ENCODE measurements around the gene ZNF668. TPM values are rescaled to one million over a fixed set of nuclear protein-coding genes. Genes with fewer than 3 reads are reported as not detected.

ZNF668 gene
- total RNA-seq, 1 experiment from 2014 or later = 21.5 TPM

DNA sequence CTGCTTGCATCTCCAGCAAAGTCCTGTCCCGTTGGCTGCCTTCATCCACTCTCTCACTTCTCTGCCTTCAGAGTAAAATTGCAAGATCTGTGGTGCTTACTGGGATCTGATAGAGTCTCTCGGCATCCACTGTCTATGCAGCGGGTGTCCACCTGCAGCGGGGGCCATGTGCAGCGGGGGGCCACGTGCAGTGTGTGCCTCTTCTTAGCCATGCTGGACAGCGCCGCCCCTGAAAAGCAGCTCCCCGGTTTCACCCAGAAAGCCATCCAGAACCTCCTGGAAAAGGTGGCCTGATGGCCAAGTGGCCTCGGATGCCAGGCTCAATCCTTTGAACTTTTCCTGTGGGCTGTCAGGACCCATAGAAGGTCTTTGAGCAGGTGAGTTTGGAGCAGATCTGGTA is 31.2 kb downstream of the ZNF668 start:
- BruUV-seq (replicated peaks) = no TSS peak

DNA sequence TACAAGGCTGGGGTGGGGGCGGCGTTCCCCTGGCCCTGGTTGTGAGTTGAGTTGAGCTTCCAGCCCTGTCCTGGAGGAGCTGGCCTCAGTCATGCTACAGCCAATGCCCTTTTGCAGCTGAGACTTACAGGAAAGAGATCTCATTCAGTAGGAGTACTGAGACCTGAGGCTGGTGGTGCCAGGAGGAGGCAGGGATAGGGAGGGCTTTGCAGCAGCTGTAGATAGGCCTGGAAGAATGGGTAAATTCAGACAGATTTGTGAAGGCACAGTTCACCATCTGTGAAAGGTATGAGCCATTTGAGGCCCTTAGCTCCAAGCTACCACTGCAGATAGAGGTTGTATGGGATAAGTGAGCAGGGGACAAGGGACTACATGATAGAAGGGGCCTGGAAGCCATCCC is 35.0 kb downstream of the ZNF668 start:
- CTCF ChIA-PET = no interaction called here
- no TSS peak for BruUV-seq (replicated peaks)

More for the DNA sequence above, 31.2 kb downstream of the ZNF668 start:
- no peaks in the 10 kb centered on the region for H3K9me3 ChIP-seq (ENCODE audit: control insufficient read depth, insufficient read depth, low read depth, low read length)
- no peaks in the 10 kb centered on the region for H3K27me3 ChIP-seq (ENCODE audit: control insufficient read depth, insufficient read depth, low read length)
- H3K4me3 ChIP-seq (ENCODE audit: low read depth in 2 of 2, low read length in 2 of 2) = no peak overlapping the region
- in situ Hi-C loops (cut with HindIII; ENCODE audit: low pct_unique_long_range_greater_than_20kb, low sequenced_read_pairs) = no loop called here
- H3K27ac ChIP-seq (ENCODE audit: low read length) = no peak overlapping the region
- intact Hi-C loops (cut with micrococcal nuclease; ENCODE audit: unreplicated experiment) = no loop called here
- no peaks in the 10 kb centered on the region for H3K4me1 ChIP-seq (ENCODE audit: control insufficient read depth, insufficient read depth, low read length)
- no peak for DNase-seq (ENCODE audit: low read depth, low spot score)
- H3K36me3 ChIP-seq (ENCODE audit: control insufficient read depth, insufficient read depth, low read length) = no peaks in the 10 kb centered on the region
- ChIA-PET POLR2A (no interaction called here), CTCF (no interaction called here)
- no peak for ATAC-seq
- TF ChIP-seq TCF7L2 (IDR thresholded peaks at IDR 0.05; ENCODE audit: low read depth, low read length) = no peak
- TF ChIP-seq, protein P1, sequence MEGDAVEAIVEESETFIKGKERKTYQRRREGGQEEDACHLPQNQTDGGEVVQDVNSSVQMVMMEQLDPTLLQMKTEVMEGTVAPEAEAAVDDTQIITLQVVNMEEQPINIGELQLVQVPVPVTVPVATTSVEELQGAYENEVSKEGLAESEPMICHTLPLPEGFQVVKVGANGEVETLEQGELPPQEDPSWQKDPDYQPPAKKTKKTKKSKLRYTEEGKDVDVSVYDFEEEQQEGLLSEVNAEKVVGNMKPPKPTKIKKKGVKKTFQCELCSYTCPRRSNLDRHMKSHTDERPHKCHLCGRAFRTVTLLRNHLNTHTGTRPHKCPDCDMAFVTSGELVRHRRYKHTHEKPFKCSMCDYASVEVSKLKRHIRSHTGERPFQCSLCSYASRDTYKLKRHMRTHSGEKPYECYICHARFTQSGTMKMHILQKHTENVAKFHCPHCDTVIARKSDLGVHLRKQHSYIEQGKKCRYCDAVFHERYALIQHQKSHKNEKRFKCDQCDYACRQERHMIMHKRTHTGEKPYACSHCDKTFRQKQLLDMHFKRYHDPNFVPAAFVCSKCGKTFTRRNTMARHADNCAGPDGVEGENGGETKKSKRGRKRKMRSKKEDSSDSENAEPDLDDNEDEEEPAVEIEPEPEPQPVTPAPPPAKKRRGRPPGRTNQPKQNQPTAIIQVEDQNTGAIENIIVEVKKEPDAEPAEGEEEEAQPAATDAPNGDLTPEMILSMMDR (IDR thresholded peaks at IDR 0.05) = no peak
- no peak for TF ChIP-seq SIN3A (IDR thresholded peaks at IDR 0.05; ENCODE audit: borderline replicate concordance, insufficient read depth, low read depth, low read length)
- TF ChIP-seq, protein P2, sequence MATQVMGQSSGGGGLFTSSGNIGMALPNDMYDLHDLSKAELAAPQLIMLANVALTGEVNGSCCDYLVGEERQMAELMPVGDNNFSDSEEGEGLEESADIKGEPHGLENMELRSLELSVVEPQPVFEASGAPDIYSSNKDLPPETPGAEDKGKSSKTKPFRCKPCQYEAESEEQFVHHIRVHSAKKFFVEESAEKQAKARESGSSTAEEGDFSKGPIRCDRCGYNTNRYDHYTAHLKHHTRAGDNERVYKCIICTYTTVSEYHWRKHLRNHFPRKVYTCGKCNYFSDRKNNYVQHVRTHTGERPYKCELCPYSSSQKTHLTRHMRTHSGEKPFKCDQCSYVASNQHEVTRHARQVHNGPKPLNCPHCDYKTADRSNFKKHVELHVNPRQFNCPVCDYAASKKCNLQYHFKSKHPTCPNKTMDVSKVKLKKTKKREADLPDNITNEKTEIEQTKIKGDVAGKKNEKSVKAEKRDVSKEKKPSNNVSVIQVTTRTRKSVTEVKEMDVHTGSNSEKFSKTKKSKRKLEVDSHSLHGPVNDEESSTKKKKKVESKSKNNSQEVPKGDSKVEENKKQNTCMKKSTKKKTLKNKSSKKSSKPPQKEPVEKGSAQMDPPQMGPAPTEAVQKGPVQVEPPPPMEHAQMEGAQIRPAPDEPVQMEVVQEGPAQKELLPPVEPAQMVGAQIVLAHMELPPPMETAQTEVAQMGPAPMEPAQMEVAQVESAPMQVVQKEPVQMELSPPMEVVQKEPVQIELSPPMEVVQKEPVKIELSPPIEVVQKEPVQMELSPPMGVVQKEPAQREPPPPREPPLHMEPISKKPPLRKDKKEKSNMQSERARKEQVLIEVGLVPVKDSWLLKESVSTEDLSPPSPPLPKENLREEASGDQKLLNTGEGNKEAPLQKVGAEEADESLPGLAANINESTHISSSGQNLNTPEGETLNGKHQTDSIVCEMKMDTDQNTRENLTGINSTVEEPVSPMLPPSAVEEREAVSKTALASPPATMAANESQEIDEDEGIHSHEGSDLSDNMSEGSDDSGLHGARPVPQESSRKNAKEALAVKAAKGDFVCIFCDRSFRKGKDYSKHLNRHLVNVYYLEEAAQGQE (IDR thresholded peaks at IDR 0.05; ENCODE audit: insufficient read depth in 1 of 2, low read depth in 2 of 2, low read length in 1 of 2) = no peak

More for the DNA sequence above, 35.0 kb downstream of the ZNF668 start:
- TF ChIP-seq POLR2AphosphoS5 (IDR thresholded peaks at IDR 0.05; ENCODE audit: low read depth, low read length) = no peak
- no peak for TF ChIP-seq SIN3A (IDR thresholded peaks at IDR 0.05; ENCODE audit: borderline replicate concordance, insufficient read depth, low read depth, low read length)
- TF ChIP-seq, protein P2 (IDR thresholded peaks at IDR 0.05; ENCODE audit: insufficient read depth in 1 of 2, low read depth in 2 of 2, low read length in 1 of 2) = no peak
- TF ChIP-seq, protein P1 (IDR thresholded peaks at IDR 0.05) = no peak
- no peak for TF ChIP-seq TCF7L2 (IDR thresholded peaks at IDR 0.05; ENCODE audit: low read depth, low read length)
- H3K27ac ChIP-seq (ENCODE audit: low read length) = no peak overlapping the region
- H3K4me1 ChIP-seq (ENCODE audit: control insufficient read depth, insufficient read depth, low read length) = peaks cover 4% of the 10 kb centered on the region; the same call in 1 of the 2 replicates
- intact Hi-C loops (cut with micrococcal nuclease; ENCODE audit: unreplicated experiment) (loop anchor here (10.0 kb wide), 1 partner anchor 56 kb away; the partner anchor contains the start of gene VKORC1), in situ Hi-C loops (cut with HindIII; ENCODE audit: low pct_unique_long_range_greater_than_20kb, low sequenced_read_pairs) (no loop called here)
- ATAC-seq (no peak), DNase-seq (ENCODE audit: low read depth, low spot score) (no peak)
- H3K4me3 ChIP-seq (ENCODE audit: low read depth in 2 of 2, low read length in 2 of 2) = no peak overlapping the region
- POLR2A ChIA-PET = no interaction called here
- H3K36me3 ChIP-seq (ENCODE audit: control insufficient read depth, insufficient read depth, low read length) = no peaks in the 10 kb centered on the region
- no peaks in the 10 kb centered on the region for H3K9me3 ChIP-seq (ENCODE audit: control insufficient read depth, insufficient read depth, low read depth, low read length)
- H3K27me3 ChIP-seq (ENCODE audit: control insufficient read depth, insufficient read depth, low read length) = no peaks in the 10 kb centered on the region

Data from Panc1 (cell line).